H1 (cell line): Measurements from ENCODE around the gene LRPAP1. TPM values are rescaled to one million over a fixed set of nuclear protein-coding genes. Genes with fewer than 3 reads are reported as not detected.

Experiments
- CTCF ChIA-PET: fragments of 300-600 bp; sonication (Branson Sonifier 250); formaldehyde crosslinking; loops from one replicate; lab custom pipeline; 2021; ENCODE audit not compliant: partially characterized antibody; lab: Charles Lee
- POLR2A ChIA-PET: fragments of 300-600 bp; sonication (Branson Sonifier 250); formaldehyde crosslinking; loops from one replicate; lab custom pipeline; 2021; ENCODE audit warnings: inconsistent platforms; ENCODE audit not compliant: partially characterized antibody; lab: Charles Lee
- DNase-seq, 2 experiments: peaks; one replicate each; pipeline versions ENCODE4 v3.0.0 to v3.0.0-alpha.2; 2010 to 2022; ENCODE audit warnings: low spot score in 2 of 2, low read depth in 1 of 2, mixed read lengths in 1 of 2
- FAIRE-seq: peaks from 2 replicates; lab custom pipeline; 2011; peaks lifted over from hg19 to GRCh38; lab: Jason Lieb, UNC
- H2AFZ ChIP-seq: 2 replicates; pipeline ENCODE4 v1.8.1; 2012; ENCODE audit warnings: low read length, inconsistent platforms
- H2AK5ac ChIP-seq: 2 replicates; pipeline ENCODE4 v1.6.1; 2013; ENCODE audit warnings: low read depth, low read length
- H2BK120ac ChIP-seq: replicated peaks from 2 replicates; pipeline ENCODE3; 2013; ENCODE audit warnings: low read depth, low read length, inconsistent platforms
- H2BK12ac ChIP-seq: 2 replicates; pipeline ENCODE4 v1.6.1; 2013; ENCODE audit warnings: low read depth, low read length
- H2BK15ac ChIP-seq: 2 replicates; pipeline ENCODE4 v1.6.1; 2013; ENCODE audit warnings: low read length
- H2BK20ac ChIP-seq: 2 replicates; pipeline ENCODE4 v1.6.1; 2013; ENCODE audit warnings: low read length
- H2BK5ac ChIP-seq: 2 replicates; pipeline ENCODE4 v1.6.1; 2013; ENCODE audit warnings: low read depth, low read length
- H3K14ac ChIP-seq: 2 replicates; pipeline ENCODE4 v1.6.1; 2013; ENCODE audit warnings: inconsistent platforms; ENCODE audit not compliant: insufficient read length
- H3K18ac ChIP-seq: 2 replicates; pipeline ENCODE4 v1.6.1; 2013; ENCODE audit warnings: low read length; ENCODE audit errors: extremely low read depth
- H3K23ac ChIP-seq: 2 replicates; pipeline ENCODE4 v1.6.1; 2013; ENCODE audit warnings: inconsistent platforms; ENCODE audit not compliant: insufficient read length
- H3K23me2 ChIP-seq: 2 replicates; pipeline ENCODE4 v1.6.1; 2013; ENCODE audit warnings: low read depth, low read length
- H3K27ac ChIP-seq: 2 replicates; pipeline ENCODE4 v1.6.1; 2011; ENCODE audit warnings: low read depth, low read length, inconsistent platforms
- H3K27me3 ChIP-seq, 4 experiments: replicated peaks in 1 of 4; 1 replicate in 1 of 4; 2 replicates in 3 of 4; pipeline versions ENCODE4 v1.6.1 to v1.8.1; 2011 to 2013; ENCODE audit warnings: low read length in 3 of 4, mild to moderate bottlenecking in 3 of 4, inconsistent platforms in 2 of 4, mixed read lengths in 2 of 4, moderate library complexity in 1 of 4; ENCODE audit not compliant: control insufficient read depth in 3 of 4, insufficient read depth in 3 of 4; ENCODE audit errors: extremely low read depth in 1 of 4
- H3K36me3 ChIP-seq, 4 experiments: 2 replicates each; pipeline versions ENCODE4 v1.6.1 to v1.8.1; 2011 to 2013; ENCODE audit warnings: mild to moderate bottlenecking in 4 of 4, low read length in 3 of 4, moderate library complexity in 2 of 4, control low read depth in 1 of 4, inconsistent platforms in 1 of 4; ENCODE audit not compliant: insufficient read depth in 4 of 4, control insufficient read depth in 2 of 4
- H3K4ac ChIP-seq: replicated peaks from 2 replicates; pipeline ENCODE3; 2013; ENCODE audit warnings: low read length, low read depth, mixed read lengths, inconsistent platforms; ENCODE audit not compliant: insufficient read length
- H3K4me1 ChIP-seq, 4 experiments: replicated peaks in 1 of 4; 1 replicate in 1 of 4; 2 replicates in 3 of 4; pipeline versions ENCODE4 v1.6.1 to v1.8.1; 2011 to 2013; ENCODE audit warnings: low read length in 3 of 4, inconsistent platforms in 2 of 4, mixed read lengths in 1 of 4; ENCODE audit not compliant: insufficient read depth in 4 of 4, control insufficient read depth in 3 of 4
- H3K4me2 ChIP-seq, 2 experiments: 2 replicates each; pipeline versions ENCODE4 v1.6.1 to v1.8.1; 2011 to 2013; ENCODE audit warnings: low read depth in 2 of 2, low read length in 2 of 2, control low read depth in 1 of 2, inconsistent platforms in 1 of 2, mild to moderate bottlenecking in 1 of 2; ENCODE audit not compliant: insufficient read depth in 1 of 2
- H3K4me3 ChIP-seq, 4 experiments: fragments of 200-600, 300-600 bp in 1 of 4; sonication (generic), shearing (Covaris generic), sonication (Bioruptor Twin) in 1 of 4; 2 replicates each; pipeline versions ENCODE4 v1.5.1 to v1.8.1; 2011 to 2016; ENCODE audit warnings: low read length in 4 of 4, low read depth in 3 of 4, control low read depth in 2 of 4, inconsistent platforms in 2 of 4, mild to moderate bottlenecking in 2 of 4, mixed read lengths in 1 of 4, moderate library complexity in 1 of 4; ENCODE audit not compliant: insufficient read depth in 2 of 4; ENCODE audit errors: extremely low read depth in 1 of 4
- H3K56ac ChIP-seq: replicated peaks from 2 replicates; pipeline ENCODE3; 2013; ENCODE audit warnings: low read depth, mild to moderate bottlenecking, mixed read lengths, low read length, inconsistent platforms; ENCODE audit not compliant: insufficient read length
- H3K79me1 ChIP-seq: 2 replicates; pipeline ENCODE4 v1.6.1; 2013; ENCODE audit warnings: low read depth, low read length, control low read depth
- H3K79me2 ChIP-seq, 2 experiments: 2 replicates each; pipeline versions ENCODE4 v1.6.1 to v1.8.1; 2012 to 2013; ENCODE audit warnings: low read length in 2 of 2, mild to moderate bottlenecking in 2 of 2, inconsistent platforms in 1 of 2; ENCODE audit not compliant: insufficient read depth in 2 of 2, control insufficient read depth in 1 of 2
- H3K9ac ChIP-seq, 4 experiments: replicated peaks in 1 of 4; 1 replicate in 1 of 4; 2 replicates in 3 of 4; pipeline versions ENCODE4 v1.6.1 to v1.8.1; 2011 to 2013; ENCODE audit warnings: low read depth in 3 of 4, low read length in 3 of 4, control low read depth in 2 of 4, mild to moderate bottlenecking in 2 of 4, moderate library complexity in 2 of 4, inconsistent platforms in 1 of 4; ENCODE audit errors: extremely low read depth in 1 of 4
- H3K9me3 ChIP-seq, 2 experiments: 2 replicates each; pipeline versions ENCODE4 v1.6.1 to v1.8.1; 2012 to 2013; ENCODE audit warnings: mild to moderate bottlenecking in 2 of 2, moderate library complexity in 2 of 2, control low read depth in 1 of 2, inconsistent platforms in 1 of 2, low read depth in 1 of 2, low read length in 1 of 2, mixed read lengths in 1 of 2; ENCODE audit not compliant: insufficient read depth in 2 of 2
- H4K20me1 ChIP-seq, 2 experiments: replicated peaks in 1 of 2; 2 replicates each; pipeline versions ENCODE3 to v1.8.1; 2011 to 2013; ENCODE audit warnings: inconsistent platforms in 2 of 2, low read length in 2 of 2, mild to moderate bottlenecking in 1 of 2; ENCODE audit not compliant: insufficient read depth in 2 of 2, control insufficient read depth in 1 of 2
- H4K5ac ChIP-seq: 2 replicates; pipeline ENCODE4 v1.6.1; 2013; ENCODE audit warnings: low read length, low read depth, mixed read lengths, inconsistent platforms; ENCODE audit not compliant: insufficient read length
- H4K8ac ChIP-seq: 2 replicates; pipeline ENCODE4 v1.8.0; 2013; ENCODE audit warnings: mild to moderate bottlenecking, moderate library complexity, low read length, inconsistent platforms; ENCODE audit not compliant: insufficient read depth; ENCODE audit errors: extremely low read depth
- H4K91ac ChIP-seq: replicated peaks from 2 replicates; pipeline ENCODE3; 2013; ENCODE audit warnings: low read length, mixed read lengths, inconsistent platforms; ENCODE audit not compliant: insufficient read length
- MAFK ChIP-seq: IDR thresholded peaks from 2 replicates; pipeline ENCODE4 v1.6.1; 2012; ENCODE audit warnings: low read depth, mild to moderate bottlenecking, improper control_type of control experiment, low read length
- WGBS, 2 experiments: shearing (Covaris generic) in 1 of 2; methylation state at CpG; one replicate each; pipeline versions ENCODE4 v1.1.6 to v1.1.7; 2013 to 2015; ENCODE audit warnings: low lambda C conversion rate in 2 of 2, mixed read lengths in 2 of 2, inconsistent platforms in 1 of 2, low coverage in 1 of 2, missing lambda C conversion rate in 1 of 2; ENCODE audit not compliant: insufficient replicate concordance in 2 of 2, insufficient coverage in 1 of 2, insufficient read length in 1 of 2; ENCODE audit errors: extremely low coverage in 1 of 2, missing lambda C conversion rate in 1 of 2; 5-methylcytosine and 5-hydroxymethylcytosine counted together
- polyA plus RNA-seq, 7 experiments: library from polyadenylated mRNA; depleted of rRNA in 3 of 7; stranded (reverse) in 5 of 7; unstranded in 2 of 7; fragments of >200 nt in 5 of 7; fragments of 200-250 nt in 2 of 7; gene quantifications; 1 replicate in 5 of 7; 2 replicates in 1 of 7; 4 replicates in 1 of 7; pipeline versions ENCODE4 v1.2.1 to v1.2.3, GENCODE V29; 2011 to 2013; ENCODE audit warnings: missing spikeins in 2 of 7, mixed read lengths in 2 of 7
- total RNA-seq: library from RNA; stranded (reverse); fragmentation: NEBNext Ultra II Directional; extraction: Animal tissue kit (Norgen Biotek cat#: 25700); gene quantifications from 2 replicates; pipeline ENCODE4 v1.2.1, GENCODE V29; 2021

The LRPAP1 gene
- total and polyA plus RNA-seq, 2 of the 8 experiments (the other 6 are each of a cell fraction or from before 2014, with no cell fraction given) = 31.1 to 101 TPM

DNA sequence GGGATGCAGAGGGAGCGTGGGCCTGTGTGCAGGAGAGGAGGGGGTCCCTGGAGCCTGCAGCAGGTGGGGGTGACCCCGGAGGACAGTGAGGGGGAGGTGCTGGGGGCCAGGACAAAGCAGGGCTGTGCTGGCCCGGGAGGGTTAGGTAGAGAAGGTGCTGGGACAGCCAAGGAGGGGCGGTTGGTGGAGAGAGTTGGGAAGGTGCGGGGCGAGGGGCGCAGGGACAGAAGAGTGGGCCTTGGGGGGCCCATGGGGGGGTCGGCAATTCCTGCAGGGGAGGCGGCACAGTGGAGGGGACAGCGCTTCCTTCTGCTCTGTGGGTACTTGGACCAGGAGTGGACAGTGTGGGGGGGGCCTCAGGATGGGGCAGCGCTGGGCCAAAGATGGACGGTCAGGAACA is 32.5 kb downstream of the LRPAP1 start:
- Histone ChIP-seq H3K56ac (no peak overlapping the region), H3K14ac (no peak overlapping the region), H4K8ac (no peak overlapping the region), H3K4me1 (no peaks in the 10 kb centered on the region; a peak in 2 of 7 replicates), H2BK12ac (no peak overlapping the region), H3K9me3 (no peaks in the 10 kb centered on the region), H3K4ac (no peak overlapping the region), H4K5ac (no peak overlapping the region), H2BK20ac (no peak overlapping the region), H2AK5ac (no peak overlapping the region), H3K4me3 (no peak overlapping the region), H3K79me2 (no peaks in the 10 kb centered on the region; a peak in 1 of 4 replicates), H4K20me1 (peaks cover 30 to 54% of the 10 kb centered on the region in 2 experiments), H3K27me3 (peaks cover 12 to 37% (median 28%) of the 10 kb centered on the region in 4 experiments; a peak in 6 of 7 replicates), H3K23ac (no peak overlapping the region), H4K91ac (no peak overlapping the region), H2BK5ac (no peak overlapping the region), H3K9ac (no peak overlapping the region), H2BK15ac (no peak overlapping the region), H3K18ac (no peak overlapping the region), H3K4me2 (no peak overlapping the region), H2BK120ac (no peak overlapping the region), H3K23me2 (no peaks in the 10 kb centered on the region), H2AFZ (no peak overlapping the region), H3K27ac (no peak overlapping the region), H3K79me1 (no peaks in the 10 kb centered on the region; the same call in none of the 2 replicates), H3K36me3 (0 out of 8 replicates have a peak, but pooled peaks cover 0 to 2% (median 0%) of the 10 kb centered on the region in 4 experiments)
- no peak for TF ChIP-seq MAFK
- CTCF ChIA-PET = interaction anchor here (0.7 to 8.0 kb wide), 3 partner anchors 15 to 274 kb away, joined by 3 to 72 read pairs (median 12); no protein-coding TSS in a partner anchor
- 92% methylated on average over 2 of the region's 12 CpGs; no CpG with 5 or more reads in 1 of the 2 experiments for WGBS, 2 experiments
- DNase-seq (no peak), FAIRE-seq (no peak)
- POLR2A ChIA-PET = interaction anchor here (0.6 to 4.1 kb wide), 2 partner anchors 15 to 270 kb away, joined by 3 to 15 read pairs; no protein-coding TSS in a partner anchor
